ENCODE data around the gene PRRT1. TPM values are rescaled to one million over a fixed set of nuclear protein-coding genes. Genes with fewer than 3 reads are reported as not detected.
A peak's percentile ranks its signal among the peaks of the same experiment; 100 is the strongest.

Gene PRRT1
- total RNA-seq, 1 experiment from 2014 or later: 1.9 TPM

DNA sequence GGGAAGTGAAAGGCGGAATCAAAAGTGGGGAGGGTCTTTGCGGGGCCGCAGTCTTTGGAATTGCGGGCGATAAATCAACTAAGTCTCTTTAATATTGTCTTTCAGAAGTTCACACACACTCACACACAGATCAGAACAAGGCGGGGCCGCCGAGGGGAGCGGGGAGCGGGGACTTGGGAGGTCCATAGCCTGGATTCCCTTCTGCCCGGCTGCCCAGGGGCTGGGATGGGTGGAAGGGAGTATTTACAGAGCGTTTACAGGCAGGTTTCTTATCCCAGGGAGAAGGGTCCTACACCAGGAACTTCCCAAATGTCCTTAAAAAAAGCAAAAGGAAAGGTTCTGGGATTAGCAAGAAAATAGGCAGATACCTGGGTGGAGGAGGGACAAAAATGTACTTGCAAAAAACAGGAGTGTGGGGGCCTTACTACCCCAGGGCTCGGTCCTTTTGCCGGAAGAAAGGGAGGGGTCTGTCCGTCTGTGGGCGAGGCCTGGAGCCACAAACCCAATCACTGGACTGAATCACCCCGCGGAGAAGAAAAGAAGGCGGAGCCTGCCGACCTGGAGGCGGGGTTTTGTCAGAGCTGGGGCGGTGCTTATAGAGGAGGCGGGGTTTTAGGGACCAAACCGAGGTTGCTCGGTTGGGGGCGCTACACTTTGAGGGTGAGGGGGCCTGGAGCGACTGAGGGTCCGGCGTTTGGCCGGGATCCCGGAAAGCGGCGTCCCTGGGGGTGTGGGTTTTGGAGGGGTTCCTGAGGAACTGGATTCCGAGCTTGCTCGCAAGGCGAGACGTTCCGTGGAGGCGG, 3.2 kb downstream of the PRRT1 start:
- Histone ChIP-seq H2AFZ (ENCODE audit: low read length) (no peak overlapping the region), H3K79me2 (ENCODE audit: insufficient read depth, low read length) (no peaks in the 10 kb centered on the region), H4K91ac (ENCODE audit: insufficient read length, low read depth, low read length) (no peak overlapping the region), H2AK5ac (ENCODE audit: insufficient read length, low read length) (no peak overlapping the region), H3K9ac (ENCODE audit: extremely low read depth, insufficient read length, low read length) (no peak overlapping the region), H3K4me1 (ENCODE audit: insufficient read depth, low read length) (peaks cover 9% of the 10 kb centered on the region), H2BK120ac (ENCODE audit: low read depth, low read length, poor library complexity, severe bottlenecking) (no peak overlapping the region), H2BK15ac (ENCODE audit: low read depth, low read length) (no peak overlapping the region), H3K23ac (ENCODE audit: insufficient read length, low read depth, low read length) (no peak overlapping the region), H3K23me2 (ENCODE audit: insufficient read length, low read depth, low read length, poor library complexity, severe bottlenecking) (peaks cover 30% of the 10 kb centered on the region), H2BK20ac (ENCODE audit: low read depth, low read length, poor library complexity, severe bottlenecking) (no peak overlapping the region), H3T11ph (ENCODE audit: low read length) (no peak overlapping the region), H3K27me3 (ENCODE audit: insufficient read depth, low read length) (no peaks in the 10 kb centered on the region; the same call in 1 of the 2 replicates), H3K27ac (ENCODE audit: insufficient read length, low read depth, low read length) (no peak overlapping the region), H3K4me2 (ENCODE audit: insufficient read depth, insufficient read length, low read length) (peak overlapping the region; percentile 41), H4K5ac (ENCODE audit: insufficient read length, low read depth, low read length) (no peak overlapping the region), H4K20me1 (ENCODE audit: control insufficient read depth, insufficient read depth, insufficient read length) (no peaks in the 10 kb centered on the region), H4K8ac (replicated peaks; ENCODE audit: insufficient read length, low read depth, low read length) (no peak overlapping the region), H3K14ac (ENCODE audit: insufficient read depth, low read length) (no peak overlapping the region), H2BK12ac (ENCODE audit: insufficient read length, low read depth, low read length) (no peak overlapping the region), H3K18ac (ENCODE audit: insufficient read length, low read depth, low read length) (no peak overlapping the region), H3K79me1 (ENCODE audit: insufficient read depth, low read depth, low read length, poor library complexity, severe bottlenecking) (no peaks in the 10 kb centered on the region), H2BK5ac (ENCODE audit: insufficient read length, low read length) (no peak overlapping the region), H3K4ac (ENCODE audit: low read depth, low read length) (no peak overlapping the region), H3K56ac (ENCODE audit: insufficient read length, low read depth, low read length) (no peak overlapping the region), H3K9me3 (ENCODE audit: control insufficient read depth, low read depth, low read length) (no peaks in the 10 kb centered on the region)
- Mint-ChIP-seq H3K27me3 (ENCODE audit: low read depth) (peaks cover 4% of the 10 kb centered on the region), H3K4me1 (peaks cover 39 to 62% of the 10 kb centered on the region in 2 experiments), H3K36me3 (ENCODE audit: insufficient read depth in 1 of 3, low read depth in 3 of 3) (peaks cover 0 to 8% (median 3%) of the 10 kb centered on the region in 3 experiments; a peak in 2 of 7 replicates), H3K9me3 (no peaks in the 10 kb centered on the region; a peak in 1 of 5 replicates), H3K4me3 (peak overlapping the region in 1 of 2 experiments; percentile 30; a peak in 2 of 5 replicates), H3K27ac (peak overlapping the region in 1 of 3 experiments; percentile 60; a peak in 2 of 7 replicates)
- TF ChIP-seq, protein P1, sequence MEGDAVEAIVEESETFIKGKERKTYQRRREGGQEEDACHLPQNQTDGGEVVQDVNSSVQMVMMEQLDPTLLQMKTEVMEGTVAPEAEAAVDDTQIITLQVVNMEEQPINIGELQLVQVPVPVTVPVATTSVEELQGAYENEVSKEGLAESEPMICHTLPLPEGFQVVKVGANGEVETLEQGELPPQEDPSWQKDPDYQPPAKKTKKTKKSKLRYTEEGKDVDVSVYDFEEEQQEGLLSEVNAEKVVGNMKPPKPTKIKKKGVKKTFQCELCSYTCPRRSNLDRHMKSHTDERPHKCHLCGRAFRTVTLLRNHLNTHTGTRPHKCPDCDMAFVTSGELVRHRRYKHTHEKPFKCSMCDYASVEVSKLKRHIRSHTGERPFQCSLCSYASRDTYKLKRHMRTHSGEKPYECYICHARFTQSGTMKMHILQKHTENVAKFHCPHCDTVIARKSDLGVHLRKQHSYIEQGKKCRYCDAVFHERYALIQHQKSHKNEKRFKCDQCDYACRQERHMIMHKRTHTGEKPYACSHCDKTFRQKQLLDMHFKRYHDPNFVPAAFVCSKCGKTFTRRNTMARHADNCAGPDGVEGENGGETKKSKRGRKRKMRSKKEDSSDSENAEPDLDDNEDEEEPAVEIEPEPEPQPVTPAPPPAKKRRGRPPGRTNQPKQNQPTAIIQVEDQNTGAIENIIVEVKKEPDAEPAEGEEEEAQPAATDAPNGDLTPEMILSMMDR (conservative IDR thresholded peaks at IDR 0.05): no peak
- WGBS (ENCODE audit: extremely low coverage, insufficient read length, low lambda C conversion rate): no CpG with 5 or more reads among the region's 39 CpGs
- DNase-seq: peak; percentile 91

All from H9 (cell line).